Heart right ventricle (tissue), 16 donors: ENCODE data around the gene CDC45. TPM values are rescaled to one million over a fixed set of nuclear protein-coding genes. Genes with fewer than 3 reads are reported as not detected.
A peak's percentile ranks its signal among the peaks of the same experiment; 100 is the strongest.

Experiments used
- ATAC-seq, 8 donors: fragments of 200-7000 bp; cut with Tn5 transposase; one replicate each; pipeline ENCODE4 v1.9.1; 2020; ENCODE audit warnings: mild to moderate bottlenecking in 8 of 8, moderate library complexity in 8 of 8, moderate number of reproducible peaks in 1 of 8
- DNase-seq, 2 donors: peaks; one replicate each; pipeline ENCODE4 v3.0.0-alpha.2; 2020
- H3K27ac ChIP-seq, 10 donors: fragments of 200-600 bp; sonication (generic) in 2 of 10; one replicate each; pipeline versions ENCODE4 v1.5.0 to v1.8.0; 2020 to 2022; ENCODE audit warnings: mild to moderate bottlenecking in 3 of 10
- H3K27me3 ChIP-seq, 7 donors: fragments of 200-600 bp; one replicate each; pipeline ENCODE4 v1.8.0; 2021 to 2022; ENCODE audit warnings: mild to moderate bottlenecking in 2 of 7
- H3K36me3 ChIP-seq, 9 donors: fragments of 200-600 bp; sonication (generic) in 1 of 9; one replicate each; pipeline versions ENCODE4 v1.5.0 to v1.8.0; 2020 to 2022; ENCODE audit warnings: mild to moderate bottlenecking in 2 of 9
- H3K4me1 ChIP-seq, 9 donors: fragments of 200-600 bp; sonication (generic) in 1 of 9; one replicate each; pipeline versions ENCODE4 v1.5.0 to v1.8.0; 2020 to 2022; ENCODE audit warnings: mild to moderate bottlenecking in 4 of 9
- H3K4me3 ChIP-seq, 10 donors: fragments of 200-600 bp; sonication (generic) in 2 of 10; one replicate each; pipeline versions ENCODE4 v1.5.0 to v1.8.0; 2020 to 2022; ENCODE audit warnings: mild to moderate bottlenecking in 7 of 10, moderate library complexity in 2 of 10
- H3K9me3 ChIP-seq, 11 donors: fragments of 200-600 bp in 10 of 11; sonication (generic) in 2 of 11; one replicate each; pipeline versions ENCODE4 v1.5.0 to v1.8.0; 2013 to 2022; ENCODE audit warnings: mild to moderate bottlenecking in 2 of 11, control low read depth in 1 of 11, moderate library complexity in 1 of 11
- CTCF ChIP-seq, 9 donors: fragments of 200-600 bp; sonication (generic) in 2 of 9; IDR thresholded peaks; one replicate each; pipeline versions ENCODE4 v1.5.0 to v1.8.0; 2021 to 2022; ENCODE audit warnings: antibody characterized with exemption in 9 of 9, mild to moderate bottlenecking in 5 of 9, moderate library complexity in 1 of 9
- WGBS, 2 donors: extraction: QIAGEN DNeasy Blood & Tissue Kit; methylation state at CpG; one replicate each; pipeline ENCODE4 v1.1.7; 2013; ENCODE audit warnings: inconsistent platforms in 1 of 2; 5-methylcytosine and 5-hydroxymethylcytosine counted together
- intact Hi-C, 10 donors: fragments of 100-400 bp; cut with DNase I; formaldehyde crosslinking; loops; one replicate each; pipeline versions ENCODE4 v1.11.1 to v1.14.2; 2022
- polyA plus RNA-seq, 2 donors: library from polyadenylated mRNA; stranded (reverse); fragments of 200-250 nt; gene quantifications; one replicate each; pipeline ENCODE4 v1.2.3, GENCODE V29; 2013
- total RNA-seq, 10 donors: library from RNA; stranded (reverse); fragmentation: NEBNext Ultra II Directional in 3 of 10; extraction: Animal tissue kit (Norgen Biotek cat#: 25700) in 3 of 10; gene quantifications; one replicate each; pipeline versions ENCODE4 v1.2.1 to v1.2.4, GENCODE V29; 2021 to 2023
- donor health status: Arrhythmogenic right ventricular cardiomyopathy.
- donor health status: ischemic (EF 13 %, LVEDD 7.1; RV severe dilation, severe dysfunction).
- donor health status: healthy with polysubstance abuse.
- donor health status: DM: no; HTN: yes; CAD: no.
- donor health status: DM: no; HTN: no; CAD: no.
- donor health status: ischemic (EF 25% LVEDD 6.9; RV normal size, moderate dysfunction).
- donor health status: ischemic (EF 25% LVEDD 5.7; RV mildly dilated, moderate dysfunction).
- donor health status: healthy.
- donor health status: DM: yes; HTN: yes; CAD: no.
- donor health status: Ischemic cardiomyopathy.
- donor health status: ischemic (EF 35%, LVEDD 5.7; RV mildly dilated, moderate dysfunction).
- donor health status: nonischemic (EF 11% LVEDD 7.7; RV severe dilation, severe dysfunction).
- donor health status: DM: yes; HTN: yes; CAD: no.
- donor health status: PGD.
- donor health status: ischemic (EF 29% LVEDD 5.4; RV normal size, mild dysfunction).
- donor health status: nonischemic (EF 23%, LVEDD 6.1; RV moderate dilation, normal function).

The CDC45 gene
- total and polyA plus RNA-seq, 12 donors: 0.15 to 3.4 (median 0.57) TPM; not detected in 4

GRCh38 chr22:19448739-19449421, 30.8 kb upstream of the CDC45 start:
- Histone ChIP-seq H3K4me3 (peak overlapping the region in 2 of 10 donors; percentile 92 to 94), H3K27ac (peak overlapping the region in 2 of 10 donors; percentile 93 to 96), H3K9me3 (no peaks in the 10 kb centered on the region), H3K4me1 (peaks cover 20 to 42% (median 37%) of the 10 kb centered on the region in 9 donors), H3K36me3 (peaks cover 0 to 59% (median 17%) of the 10 kb centered on the region in 9 donors), H3K27me3 (no peaks in the 10 kb centered on the region)
- ATAC-seq: no peak
- 73 to 79% methylated on average over 5 of the region's 5 CpGs for WGBS, 2 donors
- intact Hi-C loops: loop anchor here in 2 of 10 donors (5.0 to 10.0 kb wide), 2 partner anchors 154 to 157 kb away; partner anchors contain the start of gene CLTCL1 (in 2 of the 2)
- no peak for DNase-seq
- TF ChIP-seq CTCF (IDR thresholded peaks at IDR 0.05): no peak

DNA sequence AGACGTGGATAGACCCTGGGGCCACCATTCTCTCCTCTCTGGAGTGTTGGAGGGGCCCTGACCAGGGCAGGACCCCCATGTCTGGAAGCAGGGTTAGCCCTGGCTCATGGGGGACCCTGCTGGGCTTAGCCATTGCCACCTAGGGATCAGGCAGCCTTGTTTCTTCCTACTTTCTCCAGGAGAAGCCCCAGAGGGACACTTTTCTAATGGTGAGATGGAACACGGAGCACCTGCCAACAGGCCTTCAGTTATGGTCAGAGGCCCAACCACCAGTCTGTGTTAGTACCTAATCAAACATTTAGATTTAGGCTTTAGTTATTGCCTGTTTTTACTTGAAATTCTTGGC, 30.3 kb upstream of the CDC45 start:
- Histone ChIP-seq H3K27me3 (no peaks in the 10 kb centered on the region), H3K4me1 (peaks cover 20 to 38% (median 33%) of the 10 kb centered on the region in 9 donors), H3K9me3 (no peaks in the 10 kb centered on the region), H3K27ac (no peak overlapping the region), H3K36me3 (peaks cover 0 to 59% (median 22%) of the 10 kb centered on the region in 9 donors), H3K4me3 (no peak overlapping the region)
- ATAC-seq: no peak
- TF ChIP-seq CTCF (IDR thresholded peaks at IDR 0.05): no peak
- DNase-seq: no peak
- intact Hi-C loops: loop anchor here in 2 of 10 donors (5.0 to 10.0 kb wide), 2 partner anchors 155 to 157 kb away; partner anchors contain the start of gene CLTCL1 (in 2 of the 2)
- 87 to 89% methylated on average over 2 of the region's 2 CpGs for WGBS, 2 donors

DNA sequence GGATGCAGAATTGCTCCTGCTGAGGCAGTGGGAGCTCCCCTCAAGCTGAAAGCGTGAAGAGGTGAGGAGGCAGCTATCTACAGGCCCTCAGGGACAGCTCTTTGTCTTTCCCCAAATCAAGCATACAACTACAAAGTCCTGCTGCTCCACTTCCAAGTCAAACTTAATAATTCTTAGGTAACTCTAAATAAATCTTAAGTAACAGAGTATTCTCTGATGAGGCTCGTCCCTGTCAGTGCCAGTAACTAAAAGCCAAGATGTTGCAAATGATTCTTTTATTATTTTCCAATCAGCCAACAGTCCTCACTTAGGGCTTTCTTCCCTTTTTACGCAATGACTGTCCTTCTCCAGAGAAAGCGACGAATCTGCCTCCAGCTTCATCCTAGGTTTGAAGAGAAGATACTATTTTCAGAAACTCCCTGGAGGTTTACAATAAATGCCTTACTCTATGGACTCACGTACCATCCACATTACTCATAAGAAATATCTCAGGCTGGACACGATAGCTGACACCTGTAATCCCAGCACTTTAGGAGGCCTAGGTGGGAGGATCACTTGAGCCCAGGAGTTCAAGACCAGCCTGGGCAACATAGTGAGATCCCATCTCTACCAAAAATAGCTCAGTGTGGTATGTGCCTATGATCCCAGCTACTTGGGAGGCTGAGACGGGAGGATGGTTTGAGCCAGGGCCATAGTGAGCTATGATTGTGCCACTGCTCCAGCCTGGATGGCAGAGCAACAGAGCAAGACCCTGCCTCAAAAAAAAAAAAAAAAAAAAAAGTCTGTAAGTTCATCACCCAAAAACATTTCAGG, 29.2 kb upstream of the CDC45 start:
- peaks cover 0 to 65% (median 33%) of the 10 kb centered on the region in 9 donors for H3K36me3 ChIP-seq
- peaks cover 14 to 26% (median 21%) of the 10 kb centered on the region in 9 donors for H3K4me1 ChIP-seq
- TF ChIP-seq CTCF (IDR thresholded peaks at IDR 0.05): no peak
- ATAC-seq (no peak), DNase-seq (no peak)
- H3K4me3 ChIP-seq: no peak overlapping the region
- no peak overlapping the region for H3K27ac ChIP-seq
- no peaks in the 10 kb centered on the region for H3K27me3 ChIP-seq
- 88 to 90% methylated on average over 8 of the region's 8 CpGs for WGBS, 2 donors
- no peaks in the 10 kb centered on the region for H3K9me3 ChIP-seq
- intact Hi-C loops: loop anchor here in 1 of 10 donors (5.0 kb wide), 1 partner anchor 53 kb away; no protein-coding TSS in a partner anchor

DNA sequence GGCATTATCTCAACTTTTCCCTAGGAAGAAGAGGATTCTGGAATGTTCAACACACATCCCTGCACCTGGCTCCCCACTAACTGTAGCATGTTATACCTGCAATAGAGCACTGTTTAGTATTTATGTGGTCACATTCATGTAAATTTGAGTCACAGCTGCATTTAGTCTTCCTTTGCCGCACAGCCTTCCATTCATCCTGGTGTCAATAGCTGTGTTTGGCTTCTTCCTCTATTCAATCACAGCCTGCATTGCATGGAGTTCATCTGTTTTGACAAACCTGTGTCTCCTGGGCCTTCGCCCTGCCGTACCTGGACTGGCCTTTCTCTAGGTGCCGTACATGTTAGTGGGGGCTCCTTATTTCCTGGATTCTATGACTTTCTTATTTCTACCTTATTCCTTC, 28.1 kb upstream of the CDC45 start:
- peaks cover 0 to 75% (median 43%) of the 10 kb centered on the region in 9 donors for H3K36me3 ChIP-seq
- intact Hi-C loops: loop anchor here in 1 of 10 donors (5.0 kb wide), 1 partner anchor 54 kb away; no protein-coding TSS in a partner anchor

More for the DNA sequence above, 28.1 kb upstream of the CDC45 start:
- Histone ChIP-seq H3K9me3 (no peaks in the 10 kb centered on the region), H3K27me3 (no peaks in the 10 kb centered on the region), H3K27ac (no peak overlapping the region), H3K4me3 (no peak overlapping the region), H3K4me1 (peaks cover 4 to 16% (median 11%) of the 10 kb centered on the region in 9 donors)
- no peak for TF ChIP-seq CTCF (IDR thresholded peaks at IDR 0.05)
- no peak for ATAC-seq
- DNase-seq: no peak
- 94 to 96% methylated on average over 4 of the region's 4 CpGs for WGBS, 2 donors
